Measurements from ENCODE around the gene SIK2.
"Not testable (repeated sequence)": the region's sequence is repeated elsewhere in the genome, so short reads cannot be mapped to it uniquely, and the experiment has no call there.

The SIK2 gene

DNA sequence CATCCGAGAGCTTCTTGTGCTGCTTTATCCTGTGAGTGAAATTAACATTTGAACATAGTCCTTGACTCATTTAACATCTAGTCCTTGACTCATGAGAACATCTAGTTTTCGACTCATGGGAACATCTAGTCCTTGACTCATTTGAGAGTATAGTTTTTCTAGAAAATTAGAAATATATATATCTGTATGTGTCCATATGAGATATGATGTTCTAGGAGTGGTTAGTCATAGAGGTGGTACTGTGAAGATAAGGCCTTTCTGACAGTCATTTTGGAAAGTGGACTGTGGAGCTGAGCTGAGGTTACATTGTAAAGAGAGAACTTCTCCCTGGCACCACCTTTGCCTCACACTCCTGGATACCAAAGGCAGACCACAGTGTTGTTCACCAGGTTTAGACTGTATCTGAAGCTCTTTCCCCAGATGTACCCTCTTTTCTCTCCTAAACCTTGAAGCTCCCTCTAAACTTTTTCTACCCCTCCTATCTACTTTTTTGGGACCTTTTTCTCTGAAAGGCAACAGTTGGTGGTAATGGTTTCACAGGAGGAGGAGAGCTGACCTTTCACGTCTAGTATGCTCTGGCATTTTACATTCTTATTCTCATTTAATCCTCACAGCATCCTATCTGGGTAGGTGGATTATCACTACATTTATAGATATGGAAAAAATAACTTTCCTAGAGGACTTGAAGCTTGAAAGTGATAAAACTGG lies 96.8 kb downstream of the SIK2 start:
- DNase-seq (ENCODE audit: low read depth in 2 of 2), result no peak

DNA sequence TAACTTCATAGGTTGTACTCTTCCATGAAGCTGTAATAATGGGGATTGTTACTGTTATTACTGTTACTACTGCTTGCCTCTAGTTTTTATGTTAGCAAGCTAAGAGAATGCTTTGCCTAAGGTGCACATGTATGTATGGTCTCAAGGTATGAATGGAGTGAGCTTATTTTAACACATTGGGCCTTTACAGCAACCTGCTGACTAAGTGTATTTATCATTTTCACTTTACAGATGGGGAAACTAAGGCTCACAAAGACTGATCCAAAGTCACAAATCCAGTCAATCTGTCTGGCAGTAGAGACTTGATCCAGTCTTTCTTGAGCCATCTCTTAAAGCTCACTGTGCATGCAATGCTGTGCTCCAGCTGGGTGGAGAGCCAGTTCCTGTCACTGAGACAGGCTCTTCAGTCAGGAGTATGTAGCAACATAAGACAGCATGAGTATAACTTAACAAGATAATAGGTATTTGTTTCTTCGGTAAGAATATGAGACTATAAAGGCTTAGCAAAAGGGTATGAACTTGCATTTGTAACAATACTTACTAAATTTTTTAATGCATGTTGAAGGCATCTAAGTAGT lies 97.4 kb downstream of the SIK2 start:
- no peak for DNase-seq (ENCODE audit: low read depth in 2 of 2)

DNA sequence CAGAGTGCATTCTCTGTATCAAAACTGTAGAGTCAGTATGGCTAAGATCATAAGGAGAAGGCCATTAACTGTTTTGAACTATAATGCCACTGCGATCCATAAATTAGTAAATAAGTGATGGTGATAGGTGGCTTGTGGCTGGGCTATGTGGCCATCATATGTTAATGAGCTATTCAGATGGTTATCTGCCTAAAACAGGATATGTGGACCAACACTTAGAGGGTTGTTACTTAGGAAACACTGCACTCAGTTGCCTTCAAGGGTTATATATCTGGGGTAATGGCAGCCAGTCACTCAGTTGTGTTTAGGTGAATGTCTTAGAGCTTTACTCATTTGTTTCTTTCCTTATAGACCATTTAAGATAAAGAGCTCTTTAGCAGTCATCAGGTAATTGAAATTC lies 97.9 kb downstream of the SIK2 start:
- no peak for DNase-seq (ENCODE audit: low read depth in 2 of 2)

DNA sequence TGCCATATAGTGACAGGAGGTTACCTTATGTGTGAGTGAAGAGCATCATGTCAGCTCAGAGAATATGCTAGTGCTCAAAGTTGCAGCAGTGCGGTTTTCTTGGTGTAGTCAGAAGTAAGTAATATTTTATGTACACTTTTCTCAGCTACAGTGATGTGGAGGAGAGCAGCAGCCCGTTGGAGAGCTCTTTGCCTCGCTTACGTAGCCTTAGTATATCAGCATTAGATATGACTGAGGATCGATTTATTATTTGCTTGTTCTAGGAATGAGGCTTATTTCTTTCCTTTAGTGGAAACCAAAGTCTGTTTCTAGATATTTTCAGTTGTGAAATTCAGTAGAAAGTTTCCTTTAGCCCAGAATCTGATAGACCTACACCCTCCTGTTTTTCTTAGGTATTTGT lies 100.4 kb downstream of the SIK2 start:
- no peak for DNase-seq (ENCODE audit: low read depth in 2 of 2)

DNA sequence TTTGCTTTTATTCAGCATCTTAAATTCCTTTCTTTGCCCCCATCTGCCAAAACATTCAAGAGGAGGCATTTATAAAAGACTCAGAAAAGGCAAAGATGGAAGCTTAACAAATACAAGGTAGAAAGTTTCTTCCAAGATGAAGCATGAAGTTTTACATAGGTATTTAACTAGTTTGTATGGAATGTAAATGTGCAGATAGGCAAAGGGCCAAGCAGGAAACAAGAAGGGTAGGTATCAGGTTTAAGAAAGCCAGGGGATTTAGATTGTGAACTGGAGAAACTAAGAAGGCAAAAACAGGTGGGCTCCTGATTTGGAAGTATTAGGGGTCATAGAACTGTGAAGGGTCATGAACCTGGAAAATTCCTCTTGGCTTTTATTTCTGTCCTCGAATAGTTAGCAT lies 101.3 kb downstream of the SIK2 start:
- DNase-seq (ENCODE audit: low read depth in 2 of 2), result no peak

DNA sequence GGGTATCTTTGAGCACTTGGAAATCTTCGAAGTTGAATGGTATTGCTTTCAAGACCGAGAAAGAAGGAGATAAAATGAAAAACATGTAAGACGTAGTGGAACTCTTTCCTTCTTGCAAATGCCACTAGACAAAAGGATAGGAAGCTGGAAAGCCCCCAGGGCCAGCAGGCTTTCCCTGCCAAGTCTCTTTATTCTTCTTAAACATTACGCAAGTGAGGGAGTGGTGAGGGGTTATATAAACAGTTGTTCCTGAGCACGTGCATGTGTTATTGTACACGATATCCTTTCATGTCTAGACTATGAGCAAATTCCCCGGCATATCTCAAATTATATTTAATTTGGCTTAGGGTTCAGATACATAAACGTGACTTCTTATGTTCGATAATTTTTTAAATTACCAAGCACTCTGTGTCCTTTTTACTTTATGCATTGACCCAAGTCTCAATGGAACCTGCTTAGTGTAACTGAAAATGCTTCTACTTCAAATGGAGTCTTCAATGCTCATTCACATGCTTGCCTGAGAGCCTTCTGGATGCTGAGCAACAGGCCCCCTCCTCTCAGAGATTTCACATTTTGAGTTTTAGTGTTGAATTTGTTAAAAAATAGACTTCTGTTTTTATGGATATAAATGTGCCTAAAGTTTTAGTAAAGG lies 104.9 kb downstream of the SIK2 start:
- DNase-seq (ENCODE audit: low read depth in 2 of 2), result no peak

DNA sequence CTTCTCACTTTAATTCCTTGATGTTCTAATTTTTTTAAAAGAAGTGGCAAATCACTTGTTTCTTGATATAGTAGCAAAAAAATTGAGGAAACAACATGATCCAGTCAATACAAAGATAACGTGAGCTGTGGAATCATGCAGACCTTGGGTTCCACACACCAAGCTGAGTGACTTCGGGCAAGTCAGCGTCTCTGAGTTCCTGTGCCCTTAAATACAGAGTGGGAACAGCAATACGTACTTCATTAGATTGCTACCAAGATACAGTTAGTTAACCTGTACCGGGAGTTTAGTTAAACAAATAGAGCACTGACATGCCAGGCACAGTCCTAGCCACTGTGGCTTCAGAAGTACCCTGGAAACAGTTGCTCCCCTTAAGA lies 105.4 kb downstream of the SIK2 start:
- no peak for DNase-seq (ENCODE audit: low read depth in 2 of 2)

DNA sequence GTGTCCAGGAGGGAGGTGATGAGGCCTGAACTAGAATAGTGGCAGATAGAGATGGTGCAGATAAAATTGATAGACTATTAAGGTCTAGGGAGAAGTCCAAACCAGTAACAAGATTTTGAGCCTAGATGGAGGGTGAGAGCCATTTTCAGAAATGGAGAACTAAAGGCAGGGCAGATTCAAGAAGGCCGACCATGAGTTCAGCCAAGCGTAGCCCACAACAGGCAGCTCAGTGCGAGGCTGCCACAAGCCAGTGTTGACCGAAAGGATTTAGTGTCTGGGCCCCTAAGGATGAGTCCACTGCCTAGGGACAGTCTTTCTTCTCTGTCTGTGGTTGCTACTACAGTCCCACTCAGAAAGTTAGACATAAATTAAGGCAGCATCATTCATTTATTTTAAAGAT lies 112.3 kb downstream of the SIK2 start:
- DNase-seq (ENCODE audit: low read depth in 2 of 2), result no peak

DNA sequence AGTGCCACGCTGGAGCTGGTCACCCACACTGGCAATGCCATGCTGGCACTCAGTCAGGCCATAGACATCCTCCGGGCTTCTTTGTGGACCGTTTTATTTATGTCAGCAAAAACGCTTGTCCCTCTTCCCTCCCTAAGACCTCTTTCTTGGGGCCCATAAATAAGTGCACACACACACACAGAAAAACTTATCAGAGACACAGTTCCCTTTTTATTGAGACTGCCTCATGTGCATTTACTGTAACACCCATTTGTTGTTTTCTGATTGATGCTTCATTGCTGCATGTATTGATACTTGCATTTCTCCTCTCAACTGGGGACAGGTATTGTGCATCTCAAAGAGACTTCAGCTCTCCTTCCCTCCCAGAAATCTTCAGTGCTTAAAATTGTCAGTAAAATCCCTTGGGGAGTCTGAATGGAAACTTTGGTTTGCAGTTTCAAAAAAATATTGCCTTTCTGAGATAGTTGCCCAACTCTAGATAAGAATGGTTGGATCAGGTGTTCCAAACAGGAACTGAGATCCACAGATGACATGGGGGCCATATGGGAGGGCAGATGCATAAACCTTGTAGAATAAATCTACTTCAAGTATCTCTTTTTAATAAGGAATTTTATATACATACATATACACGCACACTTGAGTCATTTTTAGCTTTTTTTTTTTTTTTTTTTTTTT lies 113.0 kb downstream of the SIK2 start:
- DNase-seq (ENCODE audit: low read depth in 2 of 2), result no peak

DNA sequence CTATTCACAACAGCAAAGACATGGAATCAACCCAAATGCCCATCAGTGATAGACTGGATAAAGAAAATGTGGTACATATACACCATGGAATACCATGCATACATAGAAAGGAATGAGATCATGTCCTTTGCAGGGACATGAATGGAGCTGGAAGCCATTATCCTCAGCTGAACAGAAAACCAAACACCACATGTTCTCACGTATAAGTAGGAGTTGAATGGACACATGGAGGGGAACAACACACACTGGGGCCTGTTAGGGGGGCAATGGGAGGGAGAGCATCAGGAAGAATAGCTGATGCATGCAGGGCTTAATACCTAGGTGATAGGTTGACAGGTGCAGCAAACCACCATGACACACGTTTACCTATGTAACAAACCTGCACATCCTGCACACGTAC lies 115.4 kb downstream of the SIK2 start:
- not testable (repeated sequence) for DNase-seq (ENCODE audit: low read depth in 2 of 2)

DNA sequence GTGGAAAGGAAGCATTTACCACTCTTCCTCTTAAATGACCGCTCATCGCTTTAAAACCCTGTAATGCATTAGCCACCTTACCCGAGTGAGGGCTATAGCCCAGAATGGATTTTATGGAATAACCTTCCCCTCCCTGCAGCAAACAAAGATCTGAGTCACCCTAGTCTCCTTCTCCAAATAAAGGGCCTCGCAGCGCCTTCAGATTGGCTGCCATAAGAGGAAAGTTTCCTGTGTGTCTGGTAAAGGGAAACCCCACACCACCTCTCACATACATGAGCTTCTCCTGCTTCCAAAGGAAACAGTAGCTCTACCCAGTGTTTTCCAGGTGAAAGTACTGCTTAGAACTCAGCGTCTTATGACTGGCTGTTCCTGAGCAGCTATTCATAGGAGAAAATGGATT lies 116.2 kb downstream of the SIK2 start:
- no peak for DNase-seq (ENCODE audit: low read depth in 2 of 2)

DNA sequence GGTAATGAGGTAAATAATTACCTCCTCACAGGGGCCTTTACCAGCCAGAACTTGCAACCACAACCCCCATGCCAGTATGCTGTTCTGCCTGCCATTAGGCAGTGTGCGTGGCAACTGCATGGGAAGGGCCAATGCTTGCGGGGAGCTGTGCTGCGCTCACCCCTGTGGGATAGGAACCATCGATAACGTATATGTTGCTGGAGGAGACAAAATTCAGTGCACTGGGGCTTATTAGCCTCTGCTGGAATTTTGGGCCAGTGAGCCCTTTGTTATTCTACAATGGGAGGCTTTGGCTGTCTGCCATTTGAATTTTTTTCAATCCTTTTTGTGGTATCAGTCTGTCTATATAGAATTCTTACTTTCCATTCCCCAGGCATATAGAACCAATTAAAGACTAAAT lies 116.6 kb downstream of the SIK2 start:
- no peak for DNase-seq (ENCODE audit: low read depth in 2 of 2)

DNA sequence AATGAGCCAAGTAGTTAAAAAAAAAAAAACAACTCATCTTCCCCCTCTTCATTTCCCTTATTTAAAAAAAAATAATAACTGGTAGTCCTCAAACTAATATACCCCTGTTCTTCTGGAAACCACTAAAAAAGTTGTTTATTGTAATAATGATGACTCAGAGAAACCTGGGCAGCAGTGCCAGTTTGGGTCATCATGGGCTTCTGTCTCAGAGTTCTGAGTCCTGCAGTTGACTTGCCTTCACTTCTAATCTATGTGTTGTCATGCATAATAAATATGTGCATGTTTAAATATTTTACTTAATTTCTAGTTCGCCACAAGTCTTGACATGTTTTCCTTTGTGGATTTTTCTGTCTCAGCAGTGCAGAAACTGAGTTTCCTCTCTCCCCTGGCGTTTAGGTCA lies 117.1 kb downstream of the SIK2 start:
- no peak for DNase-seq (ENCODE audit: low read depth in 2 of 2)

DNA sequence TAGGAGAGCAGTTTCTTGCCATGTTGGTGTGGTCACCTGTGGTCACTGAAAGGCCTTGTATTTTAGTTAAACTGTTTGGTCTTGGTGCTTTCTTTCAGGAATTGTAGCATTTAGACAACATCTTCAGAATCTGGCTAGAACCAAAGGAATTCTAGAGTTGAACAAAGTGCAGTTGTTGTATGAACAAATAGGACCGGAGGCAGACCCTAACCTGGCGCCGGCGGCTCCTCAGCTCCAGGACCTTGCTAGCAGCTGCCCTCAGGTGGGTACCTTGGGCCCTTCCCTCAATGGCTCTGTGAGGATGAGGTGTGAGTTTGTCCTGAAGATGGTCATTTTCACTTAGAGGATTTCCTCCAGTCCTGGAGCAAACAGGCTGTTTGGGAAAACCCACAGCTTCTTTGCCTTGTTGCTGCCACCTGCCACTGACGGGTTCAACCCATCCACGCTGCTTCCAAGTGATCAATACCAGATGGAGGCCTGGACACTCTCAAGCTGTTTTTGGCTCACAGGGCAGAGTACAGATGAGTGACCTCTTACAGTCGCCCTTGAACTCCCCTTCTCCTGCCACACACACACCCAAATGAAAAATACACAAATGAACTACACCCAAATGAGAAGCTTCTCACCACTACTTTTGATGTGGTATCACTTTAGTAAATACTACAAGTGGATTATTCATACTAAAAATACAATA lies 118.7 kb downstream of the SIK2 start:
- no peak for DNase-seq (ENCODE audit: low read depth in 2 of 2)

DNA sequence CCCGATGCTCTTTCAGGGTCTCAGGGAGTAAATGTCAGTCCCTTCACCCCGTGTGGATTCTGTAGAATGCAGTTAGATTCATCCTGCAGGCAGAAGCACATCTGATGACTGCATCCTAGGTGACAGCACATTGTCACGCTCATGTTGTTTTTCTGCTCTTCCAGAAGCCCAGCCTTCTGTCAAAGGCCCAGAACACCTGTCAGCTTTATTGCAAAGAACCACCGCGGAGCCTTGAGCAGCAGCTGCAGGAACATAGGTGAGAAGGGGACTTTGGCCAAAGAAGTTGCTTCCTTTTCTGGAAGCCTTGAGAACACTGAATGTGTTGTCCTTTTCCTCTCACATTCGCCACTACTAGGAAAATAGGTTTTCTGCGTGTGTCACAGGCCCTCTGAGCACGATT lies 120.3 kb downstream of the SIK2 start:
- no peak for DNase-seq (ENCODE audit: low read depth in 2 of 2)

DNA sequence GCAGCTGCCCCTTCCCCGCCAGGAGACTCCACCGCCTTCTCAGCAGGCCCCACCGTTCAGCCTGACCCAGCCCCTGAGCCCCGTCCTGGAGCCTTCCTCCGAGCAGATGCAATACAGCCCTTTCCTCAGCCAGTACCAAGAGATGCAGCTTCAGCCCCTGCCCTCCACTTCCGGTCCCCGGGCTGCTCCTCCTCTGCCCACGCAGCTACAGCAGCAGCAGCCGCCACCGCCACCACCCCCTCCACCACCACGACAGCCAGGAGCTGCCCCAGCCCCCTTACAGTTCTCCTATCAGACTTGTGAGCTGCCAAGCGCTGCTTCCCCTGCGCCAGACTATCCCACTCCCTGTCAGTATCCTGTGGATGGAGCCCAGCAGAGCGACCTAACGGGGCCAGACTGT lies 121.3 kb downstream of the SIK2 start:
- DNase-seq (ENCODE audit: low read depth in 2 of 2), result no peak

DNA sequence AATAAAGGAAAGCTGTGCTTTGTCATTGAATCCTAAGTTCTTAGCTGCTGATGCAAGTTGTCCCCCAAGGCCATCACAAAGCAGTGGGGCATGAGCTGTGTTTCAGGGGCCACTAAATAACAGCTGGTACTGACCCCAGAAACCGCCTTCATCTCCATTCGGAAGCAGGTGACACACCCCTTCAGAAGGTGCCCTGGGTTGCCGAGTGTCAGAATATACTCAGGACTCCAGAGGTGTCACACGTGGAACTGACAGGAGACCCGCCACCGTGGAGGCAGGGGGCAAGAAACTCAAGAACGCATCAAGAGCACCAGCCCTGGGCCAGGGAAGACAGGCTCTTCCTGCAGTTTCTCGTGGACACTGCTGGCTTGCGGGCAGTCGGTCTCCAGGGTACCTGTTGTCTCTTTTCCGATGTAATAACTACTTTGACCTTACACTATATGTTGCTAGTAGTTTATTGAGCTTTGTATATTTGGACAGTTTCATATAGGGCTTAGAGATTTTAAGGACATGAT lies 122.4 kb downstream of the SIK2 start:
- DNase-seq (ENCODE audit: low read depth in 2 of 2), result no peak

DNA sequence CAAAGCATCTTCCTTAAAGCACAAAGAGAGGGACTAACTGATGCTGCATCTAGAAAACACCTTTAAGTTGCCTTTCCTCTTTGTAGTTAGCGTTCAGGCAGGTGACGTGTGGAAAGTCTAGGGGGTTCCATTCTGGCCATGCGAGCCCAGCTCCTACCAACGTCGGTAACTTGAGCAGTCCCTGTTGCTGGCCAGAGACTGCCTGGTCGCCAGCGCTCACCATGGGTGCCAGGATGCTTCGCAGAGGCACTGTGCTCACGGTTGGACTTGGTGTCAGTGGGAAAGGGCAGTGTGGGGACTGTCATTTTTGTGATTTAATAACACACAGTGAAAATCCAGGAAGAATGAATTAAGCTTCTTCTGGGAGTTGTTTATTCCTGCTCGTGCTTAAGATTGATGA lies 123.4 kb downstream of the SIK2 start:
- no peak for DNase-seq (ENCODE audit: low read depth in 2 of 2)

DNA sequence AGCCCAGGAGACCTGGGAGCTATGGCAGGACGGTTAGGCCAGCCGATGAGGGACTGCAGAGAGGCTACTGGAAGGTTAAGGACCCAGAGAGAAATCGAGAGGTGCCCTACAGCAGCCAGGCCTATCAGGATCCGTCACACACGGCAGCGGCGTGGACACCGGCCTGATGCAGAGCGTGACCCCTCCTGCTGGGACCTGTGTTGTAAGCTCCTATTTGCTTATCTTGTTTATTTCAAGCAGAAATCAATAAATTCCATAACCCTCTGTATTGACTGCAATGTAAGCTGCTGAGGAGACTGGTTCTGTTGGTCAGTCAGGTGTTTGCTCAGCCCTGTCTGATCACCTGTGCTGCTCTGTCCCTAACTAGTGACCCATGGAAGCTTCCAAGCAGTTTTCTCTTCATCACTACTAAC lies 124.1 kb downstream of the SIK2 start:
- DNase-seq (ENCODE audit: low read depth in 2 of 2), result no peak

DNA sequence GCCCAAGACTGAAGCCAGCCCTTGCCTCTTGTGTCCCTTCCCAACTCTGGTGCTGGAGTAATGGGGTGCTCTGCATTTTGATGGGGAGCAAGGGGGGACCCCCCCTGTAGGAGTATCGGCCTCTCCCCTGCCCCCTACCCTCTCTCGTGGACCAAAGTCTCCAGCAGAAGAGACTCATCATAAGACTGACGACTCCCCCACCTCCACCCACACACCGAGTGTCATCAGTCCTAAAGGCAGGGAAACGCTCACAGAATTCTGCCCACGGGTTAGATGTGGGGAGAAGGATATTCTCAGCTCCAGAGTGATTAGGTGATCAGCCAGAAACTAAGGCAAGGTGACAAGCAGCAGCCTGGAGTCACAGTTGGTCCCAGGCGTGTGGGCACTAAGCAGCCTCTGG lies 125.2 kb downstream of the SIK2 start:
- DNase-seq (ENCODE audit: low read depth in 2 of 2), result no peak

DNA sequence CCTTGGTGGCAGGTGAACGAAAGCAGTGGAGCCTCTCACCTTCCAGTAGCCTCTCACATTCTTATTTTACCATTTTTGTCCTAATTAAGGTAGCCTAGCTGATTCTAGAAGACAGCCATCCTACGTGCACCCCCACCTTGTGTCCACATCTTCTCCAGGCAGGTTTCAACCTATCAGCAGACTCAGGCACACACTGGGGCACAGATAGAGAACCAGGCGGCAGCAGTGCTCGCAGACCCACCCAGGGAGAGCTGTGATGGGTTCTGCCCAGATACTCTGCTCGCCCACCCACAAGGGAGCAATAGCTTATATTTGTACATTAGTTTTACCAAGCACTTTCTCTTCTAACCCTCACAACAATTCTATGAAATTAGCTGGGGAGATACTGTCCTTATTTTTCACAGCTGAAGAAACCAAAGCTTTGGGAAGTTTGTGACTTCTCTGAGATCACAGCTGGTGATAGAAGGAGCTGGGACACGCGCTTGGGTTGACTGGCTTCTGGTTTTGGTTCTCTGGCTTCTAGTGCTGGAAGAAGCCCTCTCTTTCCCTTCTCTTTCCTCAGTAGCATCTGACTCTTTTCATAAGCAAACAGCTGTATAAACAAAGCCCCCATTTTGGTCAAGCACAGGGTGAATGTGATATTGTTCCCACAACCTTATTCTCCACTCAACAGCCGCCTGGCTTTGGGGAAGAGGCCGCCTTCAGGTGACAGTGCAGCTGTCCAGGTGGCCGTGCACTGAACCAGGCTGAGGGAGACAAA lies 127.0 kb downstream of the SIK2 start:
- no peak for DNase-seq (ENCODE audit: low read depth in 2 of 2)
